T-helper 1 cell treated with Interleukin-12 subunit alpha and Interleukin-12 subunit beta and Interleukin-4 antibody, amounts not matched to agents 30 ng/mL and 1 ng/mL, for 36 hours (primary cell): ENCODE data around the gene EPS8L1. TPM values are rescaled to one million over a fixed set of nuclear protein-coding genes. Genes with fewer than 3 reads are reported as not detected.
"Not testable (repeated sequence)": the region's sequence is repeated elsewhere in the genome, so short reads cannot be mapped to it uniquely, and the experiment has no call there.

ENCODE experiments used
- intact Hi-C: fragments of 100-400 bp; cut with micrococcal nuclease; formaldehyde crosslinking; loops from one replicate; pipeline ENCODE4 v1.15.1; 2024
- total RNA-seq: library from RNA; stranded (reverse); gene quantifications from 2 replicates; pipeline ENCODE4 v1.2.3, GENCODE V29; 2022

Gene EPS8L1
- total RNA-seq, 1 donor from 2014 or later, result 4.1 TPM

DNA sequence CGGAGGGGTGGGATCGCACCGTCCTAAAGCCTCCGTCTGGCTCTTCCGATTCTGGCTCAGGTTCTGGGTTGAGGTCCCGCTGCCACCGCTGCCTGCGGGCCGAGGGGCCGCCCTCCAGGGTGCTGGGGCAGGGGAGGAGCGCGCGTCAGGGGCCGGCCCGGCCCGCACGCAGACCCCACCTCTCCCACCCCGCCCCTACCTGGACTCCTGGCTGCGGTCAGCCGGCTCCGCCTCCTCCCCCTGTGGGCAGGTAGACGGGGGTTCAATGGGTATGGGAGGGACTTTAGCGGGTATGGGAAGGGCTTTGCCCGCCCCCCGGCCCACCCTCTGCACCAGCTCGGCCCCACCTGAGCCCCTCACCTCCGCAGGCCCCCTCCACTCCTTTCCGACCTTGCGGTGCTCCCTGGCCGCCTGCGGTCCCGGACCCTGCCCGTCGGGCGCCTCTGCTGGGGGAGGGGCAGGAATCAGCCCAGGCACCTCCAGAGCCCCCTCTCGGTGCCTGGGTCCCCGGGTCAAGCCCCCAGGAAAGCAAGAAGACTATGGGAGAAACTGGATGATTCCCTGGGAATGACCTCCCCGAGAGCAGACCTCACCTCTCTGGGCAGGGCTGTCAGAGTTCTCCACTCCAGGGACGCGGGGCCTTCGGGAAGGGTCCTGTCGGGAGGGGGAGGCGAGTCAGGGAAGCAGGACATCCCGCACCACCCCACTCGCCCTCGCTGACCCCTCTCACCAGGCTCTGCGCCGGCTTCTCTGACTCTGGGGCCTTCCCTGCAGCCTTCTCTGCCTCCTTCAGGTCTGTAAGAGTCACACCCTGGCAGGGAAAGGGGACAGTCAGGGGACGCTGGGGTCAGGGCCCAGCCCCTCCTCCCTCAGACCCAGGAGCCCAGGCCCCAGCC, 17.0 kb downstream of the EPS8L1 start:
- intact Hi-C loops, result no loop called here

DNA sequence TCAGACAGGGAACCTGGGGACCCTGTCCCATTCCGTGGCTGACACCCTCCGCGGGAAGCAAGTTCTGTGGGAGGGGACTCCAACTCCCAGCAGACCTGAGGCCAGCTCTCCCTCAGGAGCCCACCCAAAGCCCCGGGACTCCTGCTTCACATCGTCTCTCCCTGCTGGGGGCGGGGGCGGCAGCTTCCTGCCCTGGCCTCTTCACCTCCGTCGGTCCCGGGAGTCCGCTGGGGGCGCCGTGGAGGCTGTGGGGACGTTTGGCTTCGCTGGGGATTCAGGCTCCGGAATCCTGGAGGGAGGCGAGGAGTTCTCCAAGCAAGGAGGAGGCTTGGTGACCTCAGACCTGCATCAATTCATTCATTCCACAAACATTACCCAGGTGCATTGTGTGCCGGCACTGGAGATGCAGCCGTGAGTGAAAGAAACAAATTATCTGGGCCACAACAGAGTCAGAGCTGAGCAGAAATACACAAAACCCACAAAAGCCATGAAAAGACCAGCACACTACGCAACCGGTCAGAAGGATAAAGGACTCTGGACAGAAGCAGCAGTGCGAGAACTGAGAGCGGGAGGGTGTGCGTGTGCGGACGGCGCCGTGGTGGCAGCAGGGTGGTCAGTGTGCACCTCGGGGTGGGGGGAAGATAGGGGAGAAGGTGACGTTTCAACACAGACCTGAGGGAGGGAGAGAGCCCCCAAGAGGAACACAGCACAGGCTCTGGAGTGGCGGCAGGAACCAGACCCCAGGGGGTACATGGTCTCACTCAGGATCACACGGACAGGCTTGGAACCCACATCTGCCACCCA, 19.0 kb downstream of the EPS8L1 start:
- intact Hi-C loops, result no loop called here

DNA sequence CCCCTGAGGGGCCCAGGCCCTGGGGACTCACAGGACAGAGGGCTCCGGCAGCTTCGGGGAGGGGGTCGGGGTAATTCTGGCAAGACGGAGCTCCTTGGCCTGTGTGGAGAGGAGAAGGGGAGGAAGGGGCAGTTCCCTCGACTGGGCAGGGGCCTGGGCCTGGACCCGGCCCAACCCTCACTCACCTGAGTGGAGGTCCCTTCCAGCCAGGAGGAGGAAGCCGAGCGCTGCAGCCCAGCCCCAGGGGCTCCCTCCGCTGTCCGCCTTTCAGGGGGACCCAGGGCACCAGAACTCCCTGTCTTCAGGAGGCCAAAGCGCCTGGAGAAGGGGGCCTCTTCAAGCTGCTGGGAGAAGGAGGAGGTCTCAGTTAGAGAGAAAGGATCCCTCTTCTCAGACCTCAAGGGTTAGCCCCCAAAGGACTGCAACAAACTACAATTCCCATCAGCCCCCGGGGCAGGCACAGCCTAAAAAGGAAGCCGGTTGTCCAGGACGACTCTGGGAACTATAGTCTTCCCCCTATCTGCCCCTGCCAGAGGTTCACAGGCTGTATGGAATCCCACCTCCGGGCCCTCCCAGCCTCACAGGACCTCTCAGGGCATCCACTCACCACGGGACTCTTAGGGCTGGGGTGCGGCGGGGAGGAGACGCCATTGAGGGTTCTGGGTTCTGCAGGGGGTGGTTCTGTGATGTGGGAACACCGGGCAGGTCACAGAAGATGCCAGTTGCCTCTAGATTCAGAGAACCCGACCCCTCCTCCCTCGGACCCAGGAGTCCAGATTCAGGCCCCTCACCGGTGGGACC, 19.8 kb downstream of the EPS8L1 start:
- intact Hi-C loops, result no loop called here

DNA sequence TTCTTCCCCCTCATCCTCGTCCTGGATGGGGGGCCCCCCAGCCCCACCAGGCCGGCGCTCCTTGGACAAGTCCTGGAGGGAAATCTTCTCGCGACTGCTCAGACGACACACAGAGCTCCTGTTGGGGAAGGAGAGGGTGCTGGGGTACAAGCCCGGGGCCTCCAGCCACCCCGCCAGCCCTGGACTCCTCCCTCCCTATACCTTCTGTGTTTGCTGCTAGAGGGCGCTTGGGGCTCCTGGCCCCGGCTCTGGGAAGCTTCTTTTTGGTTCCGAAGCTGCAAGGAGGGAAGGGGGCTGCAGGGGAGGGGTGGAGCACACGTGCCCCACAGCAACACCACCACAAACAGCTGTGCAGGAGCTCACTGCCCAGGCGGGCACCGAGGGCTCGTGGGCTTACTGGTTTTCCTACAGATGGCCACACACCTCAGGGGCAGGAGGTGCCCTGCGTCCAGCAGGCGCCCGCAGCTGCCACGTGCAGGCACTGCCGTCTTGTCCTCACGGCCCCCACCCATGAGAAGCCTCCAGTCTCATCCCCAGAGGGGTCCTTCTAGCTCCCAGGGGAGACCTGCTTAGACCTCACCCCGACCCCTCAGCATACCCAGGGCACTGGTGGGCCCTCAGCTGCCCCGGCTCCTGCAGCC, 20.5 kb downstream of the EPS8L1 start:
- intact Hi-C loops, result no loop called here

DNA sequence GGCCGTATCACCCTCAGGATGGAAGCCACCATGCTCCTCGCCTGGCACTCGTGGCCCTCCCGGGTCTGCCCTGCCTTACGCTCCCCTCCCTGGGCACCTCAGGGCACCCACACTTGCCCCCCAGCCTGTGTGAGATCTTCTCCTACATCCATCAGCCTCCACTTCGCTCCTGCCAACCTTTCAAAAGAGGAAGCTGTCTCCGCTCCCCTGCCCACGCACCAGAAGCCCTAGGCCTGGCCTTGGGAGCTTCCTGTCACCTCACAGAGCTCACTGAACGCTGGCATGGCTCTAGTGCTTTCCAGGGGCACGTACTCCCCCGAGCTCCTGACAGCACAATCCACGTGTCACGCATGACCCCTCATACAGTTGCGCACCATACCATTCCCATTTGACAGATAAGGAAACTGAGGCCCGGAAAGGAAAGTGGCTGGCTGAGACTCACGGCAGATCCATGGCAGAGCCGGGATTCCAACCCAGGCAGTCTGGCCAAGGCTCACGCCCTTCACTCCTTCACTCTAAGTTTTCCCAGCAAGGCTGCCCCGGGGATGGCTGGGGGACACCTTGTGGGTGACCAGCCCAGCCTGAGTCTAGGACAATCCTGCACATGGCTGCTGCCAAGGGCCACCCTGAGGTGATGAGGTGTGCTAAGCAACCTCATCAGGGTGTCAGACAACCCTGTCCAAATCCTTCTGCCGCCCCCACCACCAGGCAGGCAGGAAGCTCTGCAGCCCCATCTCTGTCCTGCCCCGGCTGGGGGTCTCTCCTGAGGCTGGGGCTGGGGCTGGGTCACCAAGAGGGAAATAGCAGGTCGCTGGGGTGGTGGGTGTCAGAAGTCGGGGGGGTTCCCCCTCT, 22.4 kb downstream of the EPS8L1 start:
- intact Hi-C loops, result no loop called here

DNA sequence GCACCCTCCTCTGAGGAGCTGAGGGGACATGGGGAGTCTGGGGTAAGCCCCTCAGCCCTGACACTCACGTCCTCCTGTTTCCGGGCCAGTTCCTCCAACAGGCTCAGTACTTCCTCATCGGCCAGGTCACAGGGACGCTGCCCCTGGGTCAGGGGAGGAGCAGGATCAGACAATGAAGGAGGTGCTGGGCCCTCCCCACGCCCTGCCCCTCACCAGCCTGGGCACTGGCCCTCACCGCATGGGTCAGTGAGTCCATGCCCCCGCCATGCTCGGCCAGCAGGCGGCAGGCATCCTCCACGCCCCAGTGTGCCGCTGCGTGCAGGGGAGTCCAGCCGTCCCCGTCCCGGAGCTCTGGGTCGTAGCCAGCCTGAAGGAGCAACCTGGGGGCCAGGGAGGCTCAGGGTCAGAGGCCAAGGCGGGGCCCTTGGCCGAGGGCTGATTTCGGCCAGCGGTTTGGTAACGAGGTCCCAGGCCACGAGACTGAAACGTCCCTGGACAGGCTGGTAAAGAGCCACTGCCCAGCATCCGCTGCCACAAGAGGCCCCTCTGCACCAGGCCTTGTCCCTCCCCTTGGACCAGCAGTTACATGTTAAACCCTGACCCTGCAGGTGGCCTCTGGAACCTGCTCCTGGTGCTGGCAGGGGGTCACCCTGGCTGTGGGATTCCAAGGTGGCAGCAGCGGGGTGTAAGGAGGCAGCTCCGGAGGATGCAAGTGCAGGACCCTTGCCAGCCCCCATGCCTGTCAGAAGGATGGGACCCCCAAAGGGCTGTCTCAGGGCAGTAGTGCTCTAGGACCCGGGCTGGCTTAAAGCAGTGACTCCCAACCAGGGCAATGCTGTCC, 23.3 kb downstream of the EPS8L1 start:
- intact Hi-C loops, result no loop called here

DNA sequence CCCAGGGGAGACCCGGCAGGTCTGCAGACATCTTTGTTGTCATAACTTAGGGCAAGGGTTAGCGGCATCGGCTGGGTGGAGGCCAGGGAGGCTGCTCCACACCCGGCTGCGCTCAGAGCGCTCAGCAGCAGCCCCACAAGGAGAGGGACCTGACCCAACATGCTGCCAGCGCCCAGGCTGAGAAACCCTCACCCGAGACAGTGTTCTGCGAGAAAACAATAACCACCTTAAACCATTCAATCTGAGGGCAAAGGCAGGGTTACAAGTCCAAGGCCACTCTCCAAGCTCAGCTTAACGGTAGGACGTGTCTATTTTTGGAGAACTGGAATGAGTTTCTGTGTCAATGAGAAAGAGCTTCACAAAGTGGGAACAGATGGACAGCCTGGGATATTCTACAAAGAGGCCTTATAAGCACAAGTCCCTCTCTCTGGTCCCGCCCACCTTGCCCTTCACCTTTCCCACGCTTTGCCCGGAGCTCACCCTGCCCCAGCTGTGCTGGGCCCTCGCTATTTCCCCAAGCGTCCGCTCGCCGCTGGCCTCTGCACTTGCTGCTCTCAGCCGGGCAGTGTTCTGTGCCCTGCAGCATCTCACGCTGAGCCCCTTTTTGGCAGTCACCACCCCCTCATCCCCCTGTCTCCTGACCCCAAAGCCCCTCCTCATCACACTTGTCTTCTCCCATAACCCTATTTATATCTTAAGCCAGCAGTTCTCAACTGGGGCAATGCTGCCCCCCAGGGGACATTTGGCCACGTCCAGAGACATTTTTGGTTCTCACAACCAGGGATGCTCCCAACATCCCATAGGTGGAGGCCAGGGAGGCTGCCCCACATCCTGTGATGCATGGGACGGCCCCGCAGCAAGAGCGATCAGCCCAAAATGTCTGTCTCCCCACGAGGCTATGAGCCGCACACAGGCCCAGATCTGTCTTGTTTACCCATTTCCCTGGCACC, 24.2 kb downstream of the EPS8L1 start:
- intact Hi-C loops, result no loop called here

DNA sequence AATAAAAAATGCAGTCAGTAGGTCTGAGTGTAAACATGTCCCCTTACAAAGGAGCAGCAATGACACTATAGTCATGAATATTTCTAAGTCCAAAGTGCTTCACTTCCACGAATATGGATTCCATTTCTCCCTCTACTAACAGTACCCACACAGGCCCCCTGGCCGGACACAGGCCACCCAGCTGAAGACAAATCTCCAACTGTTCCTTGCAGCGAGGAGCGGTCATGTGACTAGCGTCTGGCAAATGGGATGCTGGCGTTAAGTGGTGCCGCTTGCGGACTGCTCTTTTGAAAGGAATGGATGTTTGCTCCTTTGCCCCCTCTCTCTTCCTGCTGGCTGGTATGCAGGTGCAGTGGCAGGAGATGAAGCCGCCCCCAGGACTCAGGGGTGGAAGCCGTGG, 25.6 kb downstream of the EPS8L1 start:
- intact Hi-C loops, result no loop called here

DNA sequence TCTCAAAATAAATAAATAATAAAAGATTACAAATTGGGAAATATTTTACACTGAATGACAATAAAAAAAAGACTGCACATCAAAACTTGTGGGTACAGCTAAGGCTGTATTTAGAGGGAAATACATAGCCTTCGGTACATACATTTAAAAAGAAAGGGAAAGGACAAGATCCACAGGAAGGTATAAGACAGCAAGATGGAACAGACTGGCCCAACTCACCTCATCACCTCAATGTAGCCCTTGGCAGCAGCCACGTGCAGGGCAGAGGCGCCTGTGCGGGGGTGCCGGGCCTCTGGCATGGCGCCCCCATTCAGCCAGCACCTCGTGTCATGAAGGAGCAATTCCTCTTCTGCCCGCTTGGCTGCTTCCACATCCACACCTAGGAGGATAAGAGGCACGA, 27.5 kb downstream of the EPS8L1 start:
- intact Hi-C loops, result no loop called here

DNA sequence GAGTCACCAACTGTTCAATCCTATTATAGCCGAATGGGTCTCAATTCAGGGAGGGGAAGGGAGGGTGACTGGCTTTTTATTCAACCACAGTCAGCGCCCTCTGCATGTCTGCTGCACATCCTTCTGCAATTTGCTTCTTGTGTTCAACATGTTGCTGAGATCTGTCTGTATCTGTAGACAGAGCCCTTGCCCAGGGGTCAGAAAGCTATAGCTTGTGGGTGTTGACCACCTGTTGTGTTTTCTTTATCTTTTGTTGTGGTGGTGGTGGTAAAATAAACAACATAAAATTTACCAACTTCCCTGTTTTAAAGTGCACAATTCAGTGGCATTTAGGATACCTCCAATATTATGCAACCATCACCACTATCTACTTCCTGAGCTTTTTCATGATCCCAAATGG, 29.6 kb downstream of the EPS8L1 start:
- intact Hi-C loops, result no loop called here

DNA sequence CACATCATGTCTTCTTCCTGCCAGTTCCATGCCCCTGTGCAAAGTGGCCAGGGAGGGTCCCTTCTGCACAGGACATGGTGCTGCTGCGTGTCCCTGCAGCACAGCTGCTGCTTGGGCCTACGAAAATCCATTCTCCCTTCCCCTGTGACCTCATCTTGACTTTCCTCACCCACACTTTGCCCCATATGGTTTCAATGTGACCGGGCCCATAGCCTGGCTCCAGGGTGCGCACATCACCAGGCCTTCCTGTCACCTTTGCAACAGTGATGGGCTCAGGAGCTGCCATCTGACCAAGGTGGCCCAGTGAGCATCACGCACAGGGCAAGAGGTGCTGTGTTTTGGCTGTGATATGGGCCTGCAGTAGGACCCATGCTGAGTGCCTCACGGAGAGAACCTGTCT, 30.9 kb downstream of the EPS8L1 start:
- intact Hi-C loops, result no loop called here

DNA sequence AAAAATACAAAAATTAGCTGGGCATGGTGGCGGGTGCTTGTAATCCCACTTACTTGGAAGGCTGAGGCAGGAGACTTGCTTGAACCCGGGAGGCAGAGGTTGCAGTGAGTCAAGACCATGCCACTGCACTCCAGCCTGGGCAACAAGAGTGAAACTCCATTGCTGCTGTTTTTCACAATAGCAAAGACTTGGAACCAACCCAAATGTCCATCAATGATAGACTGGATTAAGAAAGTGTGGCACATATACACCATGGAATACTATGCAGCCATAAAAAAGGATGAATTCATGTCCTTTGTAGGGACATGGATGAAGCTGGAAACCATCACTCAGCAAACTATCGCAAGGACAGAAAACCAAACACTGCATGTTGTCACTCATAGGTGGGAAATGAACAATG, 31.6 kb downstream of the EPS8L1 start:
- intact Hi-C loops, result not testable (repeated sequence)

DNA sequence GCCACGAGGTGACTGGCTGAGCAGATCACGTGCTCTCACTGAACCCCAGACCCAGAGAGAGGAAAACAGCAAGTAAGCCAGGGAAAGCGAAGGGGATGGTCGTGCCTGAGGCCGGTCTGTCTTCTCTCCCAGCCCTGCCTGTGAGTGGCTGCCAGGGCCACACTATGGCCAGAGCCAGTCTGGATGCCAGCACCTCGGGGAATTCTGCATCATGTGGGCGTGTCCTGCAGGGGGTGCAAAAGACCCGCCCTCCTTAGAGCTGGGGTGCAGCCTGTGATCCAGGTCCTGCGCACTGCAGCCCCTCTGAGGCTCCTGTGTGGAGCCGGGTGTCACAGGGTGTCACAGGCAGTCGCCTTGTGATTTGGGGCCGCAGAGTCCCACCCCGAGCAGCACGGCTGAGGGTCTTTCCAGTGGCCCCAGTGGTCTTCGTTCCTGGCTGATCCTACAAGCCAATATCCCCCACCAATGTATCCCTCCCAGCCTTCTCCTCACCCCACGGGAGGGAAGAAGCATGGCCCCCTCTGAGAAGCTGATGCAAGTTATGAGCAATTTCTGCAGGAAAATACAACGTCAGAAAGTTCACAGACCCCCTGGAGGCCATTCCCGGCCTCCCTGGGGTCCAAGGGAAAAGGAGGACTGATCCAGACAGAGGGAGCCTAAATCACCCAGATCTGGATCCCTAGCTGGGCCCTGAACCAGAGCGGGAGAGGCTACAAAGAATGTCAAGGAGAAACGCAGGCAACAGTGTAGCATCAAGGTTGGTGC, 34.0 kb downstream of the EPS8L1 start:
- intact Hi-C loops, result no loop called here

DNA sequence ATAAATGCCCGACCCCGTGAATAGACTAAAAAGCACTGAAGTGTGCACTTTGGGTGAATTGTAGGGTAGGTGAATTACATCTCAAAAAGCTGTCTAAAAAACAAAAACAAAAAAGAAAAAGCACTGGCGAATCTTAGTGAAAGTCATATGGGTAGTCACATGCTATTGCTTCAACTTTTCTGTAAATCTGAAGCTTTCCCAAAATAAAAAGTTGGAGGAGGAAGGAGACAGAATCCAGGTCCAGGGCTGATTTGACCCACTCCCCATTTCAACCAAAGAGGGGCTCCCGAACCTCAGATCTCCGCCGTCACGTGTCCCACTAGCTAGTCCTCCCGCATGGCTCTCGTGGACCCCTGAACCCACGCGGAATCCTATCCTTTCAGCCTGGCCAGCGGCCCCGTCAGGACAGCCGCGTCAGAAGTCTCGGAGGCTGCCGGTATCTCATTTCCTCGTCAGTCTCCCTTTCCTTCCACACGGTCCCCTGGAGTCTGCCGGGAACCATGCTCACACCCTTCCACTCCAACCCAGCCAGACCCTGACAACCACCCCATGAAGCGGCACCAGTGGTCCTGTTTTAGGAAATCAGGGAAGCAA, 35.7 kb downstream of the EPS8L1 start:
- intact Hi-C loops, result no loop called here

DNA sequence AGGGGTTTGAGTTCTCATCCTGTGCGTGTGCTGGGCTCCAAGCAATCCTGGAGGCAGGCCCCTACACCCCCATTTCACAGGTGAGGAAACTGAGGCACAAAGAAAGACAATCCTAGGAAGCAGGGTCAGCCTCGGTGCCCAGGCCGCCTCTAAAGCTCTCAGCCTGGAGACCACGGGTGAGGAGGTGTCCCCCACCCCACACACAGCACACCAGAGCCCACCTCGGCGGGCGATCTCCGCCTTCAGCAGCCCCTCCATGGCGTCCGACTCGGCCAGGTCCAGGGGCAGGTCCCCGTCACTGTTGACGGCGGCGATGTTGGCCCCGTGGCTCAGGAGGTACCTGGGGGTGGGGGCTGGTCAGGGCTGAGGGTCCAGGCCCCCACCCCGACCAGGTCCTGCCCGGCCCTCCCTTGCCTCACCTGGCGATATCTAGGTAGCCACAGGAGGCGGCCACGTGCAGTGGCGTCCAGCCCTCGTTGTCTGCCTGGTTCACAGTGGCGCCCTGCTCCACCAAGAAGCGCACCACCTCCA, 36.6 kb downstream of the EPS8L1 start:
- intact Hi-C loops, result no loop called here

DNA sequence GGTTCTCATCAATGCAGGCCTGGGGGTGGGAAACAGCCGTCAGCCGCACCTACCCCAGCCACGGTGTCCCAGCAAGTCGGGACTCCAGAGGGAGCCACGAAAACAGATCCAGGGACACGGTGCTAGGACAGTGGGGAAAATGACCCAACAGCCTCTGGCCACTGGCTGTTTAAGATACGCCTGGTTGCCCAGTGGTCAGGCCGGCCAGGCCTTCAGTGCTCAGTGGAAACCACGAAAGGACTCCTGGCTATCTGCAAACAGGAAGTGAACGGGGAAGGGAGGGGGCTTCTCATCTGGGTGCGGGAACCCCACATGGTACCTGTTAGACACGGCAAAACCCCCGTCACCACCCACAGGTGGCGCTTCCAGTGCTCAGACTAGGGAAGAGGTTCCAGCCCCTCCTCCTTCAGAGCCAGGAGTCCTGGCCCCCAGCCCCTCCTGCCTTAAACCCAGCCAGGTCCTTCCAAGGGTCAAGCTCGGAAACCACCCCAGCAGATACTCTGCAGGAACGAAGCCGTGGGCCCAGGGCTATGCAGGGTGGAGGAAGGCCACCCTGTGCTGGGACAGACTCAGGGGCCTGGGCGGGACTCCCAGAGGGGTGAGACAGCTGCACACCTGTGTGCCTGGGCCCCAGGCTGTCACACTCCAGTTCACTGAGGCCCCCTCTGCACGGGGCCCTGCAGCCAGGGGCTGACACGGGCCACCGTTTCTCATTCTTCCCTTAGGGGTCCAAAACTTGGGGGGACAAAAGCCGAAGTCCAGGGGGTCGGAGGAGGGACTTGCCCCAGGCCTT, 37.3 kb downstream of the EPS8L1 start:
- intact Hi-C loops, result no loop called here
